Measurements from ENCODE around the gene SDK1. TPM values are rescaled to one million over a fixed set of nuclear protein-coding genes. Genes with fewer than 3 reads are reported as not detected.

The SDK1 gene
- total and polyA plus RNA-seq, 2 of the 8 experiments (the other 6 are each of a cell fraction or from before 2014, with no cell fraction given), result 3.3 to 7.2 TPM

GRCh38 chr7:4185721-4186512, 884.9 kb downstream of the SDK1 start:
- CTCF ChIA-PET (ENCODE audit: partially characterized antibody), result interaction anchor here (0.9 to 1.8 kb wide), 7 partner anchors 8 to 204 kb away, joined by 3 to 6 read pairs (median 3); no protein-coding TSS in a partner anchor
- H2BK20ac ChIP-seq (ENCODE audit: low read length), result no peak overlapping the region
- DNase-seq (ENCODE audit: low read depth in 1 of 2, low spot score in 2 of 2), result no peak

More at GRCh38 chr7:4185721-4186512, 884.9 kb downstream of the SDK1 start:
- no peak overlapping the region for H2AK5ac ChIP-seq (ENCODE audit: low read depth, low read length)
- no peak for TF ChIP-seq GTF2F1 (IDR thresholded peaks at IDR 0.05; ENCODE audit: borderline replicate concordance, low read depth, low read length)
- 0 out of 4 replicates have a peak, but pooled peaks of 1 of the 2 experiments have one; percentile 1 for TF ChIP-seq RAD21 (IDR thresholded peaks at IDR 0.05 in 1 of 2, conservative IDR thresholded peaks at IDR 0.05 in 1 of 2; ENCODE audit: low read depth in 2 of 2, low read length in 2 of 2)
- H4K8ac ChIP-seq (ENCODE audit: extremely low read depth, insufficient read depth, low read length), result peak overlapping the region; percentile 9; the same call in 1 of the 2 replicates
- H3K23ac ChIP-seq (ENCODE audit: insufficient read length), result no peak overlapping the region
- no peaks in the 10 kb centered on the region for H4K20me1 ChIP-seq (replicated peaks in 1 of 2; ENCODE audit: control insufficient read depth in 1 of 2, insufficient read depth in 2 of 2, low read length in 2 of 2)
- H3K14ac ChIP-seq (ENCODE audit: insufficient read length), result no peak overlapping the region
- no peaks in the 10 kb centered on the region for H3K79me2 ChIP-seq (ENCODE audit: control insufficient read depth in 1 of 2, insufficient read depth in 2 of 2, low read length in 2 of 2)
- H2BK15ac ChIP-seq (ENCODE audit: low read length), result no peak overlapping the region
- no peak for FAIRE-seq
- no peak overlapping the region for H3K56ac ChIP-seq (replicated peaks; ENCODE audit: insufficient read length, low read depth, low read length)
- H3K18ac ChIP-seq (ENCODE audit: extremely low read depth, low read length), result no peak overlapping the region
- no peak overlapping the region for H4K5ac ChIP-seq (ENCODE audit: insufficient read length, low read depth, low read length)
- peaks cover 8% of the 10 kb centered on the region in 2 experiments; a peak in 1 of 4 replicates for H3K9me3 ChIP-seq (ENCODE audit: insufficient read depth in 2 of 2, low read depth in 1 of 2, low read length in 1 of 2)
- H3K36me3 ChIP-seq (ENCODE audit: control insufficient read depth in 2 of 4, insufficient read depth in 4 of 4, low read length in 3 of 4), result no peaks in the 10 kb centered on the region
- H3K27me3 ChIP-seq (replicated peaks in 1 of 4; ENCODE audit: control insufficient read depth in 3 of 4, extremely low read depth in 1 of 4, insufficient read depth in 3 of 4, low read length in 3 of 4), result no peaks in the 10 kb centered on the region
- H3K4me3 ChIP-seq (ENCODE audit: extremely low read depth in 1 of 4, insufficient read depth in 2 of 4, low read depth in 3 of 4, low read length in 4 of 4), result no peak overlapping the region
- no peaks in the 10 kb centered on the region for H3K79me1 ChIP-seq (ENCODE audit: low read depth, low read length)
- H4K91ac ChIP-seq (replicated peaks; ENCODE audit: insufficient read length, low read length), result no peak overlapping the region
- H2AFZ ChIP-seq (ENCODE audit: low read length), result no peak overlapping the region
- no peak overlapping the region for H2BK120ac ChIP-seq (replicated peaks; ENCODE audit: low read depth, low read length)
- no peak overlapping the region for H3K4me2 ChIP-seq (ENCODE audit: insufficient read depth in 1 of 2, low read depth in 2 of 2, low read length in 2 of 2)
- 93% methylated on average over 10 of the region's 15 CpGs; no CpG with 5 or more reads in 1 of the 2 experiments for WGBS, 2 experiments (ENCODE audit: extremely low coverage in 1 of 2, insufficient coverage in 1 of 2, insufficient read length in 1 of 2, insufficient replicate concordance in 2 of 2, low coverage in 1 of 2, low lambda C conversion rate in 2 of 2, missing lambda C conversion rate in 1 of 2)
- no peak overlapping the region for H3K4ac ChIP-seq (replicated peaks; ENCODE audit: insufficient read length, low read depth, low read length)
- no peak overlapping the region for H2BK5ac ChIP-seq (ENCODE audit: low read depth, low read length)
- H3K27ac ChIP-seq (ENCODE audit: low read depth, low read length), result no peak overlapping the region
- H3K4me1 ChIP-seq (replicated peaks in 1 of 4; ENCODE audit: control insufficient read depth in 3 of 4, insufficient read depth in 4 of 4, low read length in 3 of 4), result peaks cover 0 to 9% (median 5%) of the 10 kb centered on the region in 4 experiments; a peak in 5 of 7 replicates
- H3K9ac ChIP-seq (replicated peaks in 1 of 4; ENCODE audit: extremely low read depth in 1 of 4, low read depth in 3 of 4, low read length in 3 of 4), result no peak overlapping the region
- no peaks in the 10 kb centered on the region for H3K23me2 ChIP-seq (ENCODE audit: low read depth, low read length)
- no peak overlapping the region for H2BK12ac ChIP-seq (ENCODE audit: low read depth, low read length)
- POLR2A ChIA-PET (ENCODE audit: partially characterized antibody), result no interaction called here
